Mammary epithelial cell (primary cell): ENCODE measurements around the gene SLC10A6.

Source experiments
- EZH2 ChIP-seq: IDR thresholded peaks from 2 replicates; pipeline ENCODE4 v1.6.1; 2012; ENCODE audit warnings: low read length, inconsistent platforms, borderline replicate concordance
- TF ChIP-seq, protein P1 (sequence below), 2 donors: IDR thresholded peaks in 1 of 2; conservative IDR thresholded peaks in 1 of 2; 2 replicates each; pipeline ENCODE4 v1.5.1; 2011 to 2012; ENCODE audit warnings: inconsistent platforms in 2 of 2, low read length in 2 of 2, mild to moderate bottlenecking in 2 of 2, control low read depth in 1 of 2, low read depth in 1 of 2; ENCODE audit not compliant: insufficient read depth in 1 of 2; ENCODE audit errors: extremely low read depth in 1 of 2

DNA sequence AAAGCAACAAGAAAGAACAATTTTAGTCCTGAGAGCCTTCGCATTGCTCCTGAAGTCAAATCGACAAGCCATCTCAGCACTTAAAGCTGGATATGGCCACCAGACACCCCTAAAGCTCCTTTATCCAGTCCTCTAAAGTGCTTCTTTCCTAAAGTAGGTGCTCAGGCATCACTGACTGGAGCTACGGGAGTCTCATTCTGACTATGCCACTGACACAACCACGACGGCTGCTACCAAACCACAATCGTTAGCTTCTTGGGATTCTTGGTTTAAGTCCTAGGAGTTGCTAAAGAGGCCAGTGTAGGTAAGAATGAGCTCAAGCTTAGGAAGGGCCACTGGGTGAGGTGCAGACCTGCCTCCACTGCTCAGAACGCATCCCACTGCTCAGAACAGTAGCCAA is 1.0 kb downstream of the SLC10A6 start:
- TF ChIP-seq, protein P1, sequence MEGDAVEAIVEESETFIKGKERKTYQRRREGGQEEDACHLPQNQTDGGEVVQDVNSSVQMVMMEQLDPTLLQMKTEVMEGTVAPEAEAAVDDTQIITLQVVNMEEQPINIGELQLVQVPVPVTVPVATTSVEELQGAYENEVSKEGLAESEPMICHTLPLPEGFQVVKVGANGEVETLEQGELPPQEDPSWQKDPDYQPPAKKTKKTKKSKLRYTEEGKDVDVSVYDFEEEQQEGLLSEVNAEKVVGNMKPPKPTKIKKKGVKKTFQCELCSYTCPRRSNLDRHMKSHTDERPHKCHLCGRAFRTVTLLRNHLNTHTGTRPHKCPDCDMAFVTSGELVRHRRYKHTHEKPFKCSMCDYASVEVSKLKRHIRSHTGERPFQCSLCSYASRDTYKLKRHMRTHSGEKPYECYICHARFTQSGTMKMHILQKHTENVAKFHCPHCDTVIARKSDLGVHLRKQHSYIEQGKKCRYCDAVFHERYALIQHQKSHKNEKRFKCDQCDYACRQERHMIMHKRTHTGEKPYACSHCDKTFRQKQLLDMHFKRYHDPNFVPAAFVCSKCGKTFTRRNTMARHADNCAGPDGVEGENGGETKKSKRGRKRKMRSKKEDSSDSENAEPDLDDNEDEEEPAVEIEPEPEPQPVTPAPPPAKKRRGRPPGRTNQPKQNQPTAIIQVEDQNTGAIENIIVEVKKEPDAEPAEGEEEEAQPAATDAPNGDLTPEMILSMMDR (conservative IDR thresholded peaks at IDR 0.05 in 1 of 2, IDR thresholded peaks at IDR 0.05 in 1 of 2; ENCODE audit: extremely low read depth in 1 of 2, insufficient read depth in 1 of 2, low read depth in 1 of 2, low read length in 2 of 2), result no peak
- no peak for TF ChIP-seq EZH2
